ENCODE measurements around the gene HOXD12.

HOXD12 gene

GRCh38 chr2:176140513-176141317 lies 41.1 kb downstream of the HOXD12 start:
- no peaks in the 10 kb centered on the region for H3K36me3 ChIP-seq (ENCODE audit: control insufficient read depth, low read length)
- H3F3A ChIP-seq (ENCODE audit: control insufficient read depth, insufficient read depth): no peaks in the 10 kb centered on the region
- H3K27me3 ChIP-seq (ENCODE audit: control insufficient read depth, low read length): 0 out of 2 replicates have a peak, but pooled peaks cover 2% of the 10 kb centered on the region
- no peaks in the 10 kb centered on the region for H4K20me1 ChIP-seq (ENCODE audit: control insufficient read depth, insufficient read depth, low read depth, low read length)
- H3K27ac ChIP-seq (ENCODE audit: low read depth, low read length): no peak overlapping the region
- no peaks in the 10 kb centered on the region for H3K9me2 ChIP-seq (replicated peaks; ENCODE audit: control insufficient read depth, low read length)
- peaks cover 3% of the 10 kb centered on the region; the same call in 1 of the 2 replicates for H3K4me1 ChIP-seq (ENCODE audit: control insufficient read depth, low read length)
- TF ChIP-seq EZH2phosphoT487 (IDR thresholded peaks at IDR 0.05; ENCODE audit: borderline replicate concordance, low read length) (no peak), CTCF (IDR thresholded peaks at IDR 0.05; ENCODE audit: low read depth, low read length, poor library complexity, severe bottlenecking) (peak; percentile 86)
- no peaks in the 10 kb centered on the region for H3K9me3 ChIP-seq (ENCODE audit: control insufficient read depth, insufficient read depth, low read length)
- H3K4me3 ChIP-seq (ENCODE audit: low read length): peak overlapping the region; percentile 61
- peak overlapping the region; percentile 62 for H3K4me2 ChIP-seq (ENCODE audit: low read length)
- no peaks in the 10 kb centered on the region for H3K79me2 ChIP-seq (ENCODE audit: control insufficient read depth, low read length)

GRCh38 chr2:176142281-176142680 lies 42.7 kb downstream of the HOXD12 start:
- H3K4me3 ChIP-seq (ENCODE audit: low read length): no peak overlapping the region
- no peaks in the 10 kb centered on the region for H3K9me3 ChIP-seq (ENCODE audit: control insufficient read depth, insufficient read depth, low read length)
- H3K36me3 ChIP-seq (ENCODE audit: control insufficient read depth, low read length): no peaks in the 10 kb centered on the region
- H3K4me2 ChIP-seq (ENCODE audit: low read length): no peak overlapping the region
- H4K20me1 ChIP-seq (ENCODE audit: control insufficient read depth, insufficient read depth, low read depth, low read length): no peaks in the 10 kb centered on the region
- no peaks in the 10 kb centered on the region for H3K9me2 ChIP-seq (replicated peaks; ENCODE audit: control insufficient read depth, low read length)
- no peak for TF ChIP-seq EZH2phosphoT487 (IDR thresholded peaks at IDR 0.05; ENCODE audit: borderline replicate concordance, low read length)
- TF ChIP-seq CTCF (IDR thresholded peaks at IDR 0.05; ENCODE audit: low read depth, low read length, poor library complexity, severe bottlenecking): no peak
- no peaks in the 10 kb centered on the region for H3K79me2 ChIP-seq (ENCODE audit: control insufficient read depth, low read length)
- H3K27ac ChIP-seq (ENCODE audit: low read depth, low read length): no peak overlapping the region
- H3F3A ChIP-seq (ENCODE audit: control insufficient read depth, insufficient read depth): no peaks in the 10 kb centered on the region
- H3K4me1 ChIP-seq (ENCODE audit: control insufficient read depth, low read length): peaks cover 3% of the 10 kb centered on the region; the same call in 1 of the 2 replicates
- H3K27me3 ChIP-seq (ENCODE audit: control insufficient read depth, low read length): 0 out of 2 replicates have a peak, but pooled peaks cover 2% of the 10 kb centered on the region

GRCh38 chr2:176145085-176145969 lies 45.7 kb downstream of the HOXD12 start:
- Histone ChIP-seq H3F3A (ENCODE audit: control insufficient read depth, insufficient read depth) (no peaks in the 10 kb centered on the region), H3K4me1 (ENCODE audit: control insufficient read depth, low read length) (peaks cover 3% of the 10 kb centered on the region; the same call in 1 of the 2 replicates), H3K79me2 (ENCODE audit: control insufficient read depth, low read length) (no peaks in the 10 kb centered on the region), H3K27me3 (ENCODE audit: control insufficient read depth, low read length) (no peaks in the 10 kb centered on the region; the same call in 1 of the 2 replicates), H3K9me3 (ENCODE audit: control insufficient read depth, insufficient read depth, low read length) (no peaks in the 10 kb centered on the region), H3K27ac (ENCODE audit: low read depth, low read length) (no peak overlapping the region), H4K20me1 (ENCODE audit: control insufficient read depth, insufficient read depth, low read depth, low read length) (no peaks in the 10 kb centered on the region), H3K36me3 (ENCODE audit: control insufficient read depth, low read length) (no peaks in the 10 kb centered on the region), H3K4me3 (ENCODE audit: low read length) (no peak overlapping the region), H3K4me2 (ENCODE audit: low read length) (no peak overlapping the region), H3K9me2 (replicated peaks; ENCODE audit: control insufficient read depth, low read length) (no peaks in the 10 kb centered on the region)
- TF ChIP-seq CTCF (IDR thresholded peaks at IDR 0.05; ENCODE audit: low read depth, low read length, poor library complexity, severe bottlenecking) (no peak), EZH2phosphoT487 (IDR thresholded peaks at IDR 0.05; ENCODE audit: borderline replicate concordance, low read length) (no peak)

Measured in DOHH2 (cell line).